NCI-H1417 treated with DMSO at 0.1 percent for 48 hours (cell line): Measurements from ENCODE around the gene SLC25A39.
"Not testable (repeated sequence)": the region's sequence is repeated elsewhere in the genome, so short reads cannot be mapped to it uniquely, and the experiment has no call there.

Experiments used
- DNase-seq: peaks from one replicate; lab custom pipeline; 2025; lab: John Stamatoyannopoulos, UW

The SLC25A39 gene

GRCh38 chr17:44335564-44335963 is 10.9 kb upstream of the SLC25A39 start:
- no peak for DNase-seq

- DNase-seq, result no peak
Measured at GRCh38 chr17:44334727-44335126, 10.1 kb upstream of the SLC25A39 start.

GRCh38 chr17:44334315-44334714 is 9.7 kb upstream of the SLC25A39 start:
- DNase-seq, result no peak

- no peak for DNase-seq
Measured at GRCh38 chr17:44333371-44333770, 8.7 kb upstream of the SLC25A39 start.

- DNase-seq, result peak; percentile 21
Measured at GRCh38 chr17:44331249-44331760, 6.7 kb upstream of the SLC25A39 start.

- not testable (repeated sequence) for DNase-seq
Measured at GRCh38 chr17:44330263-44330662, 5.6 kb upstream of the SLC25A39 start.

- not testable (repeated sequence) for DNase-seq
Measured at GRCh38 chr17:44329516-44329915, 4.9 kb upstream of the SLC25A39 start.

- no peak for DNase-seq
Measured at GRCh38 chr17:44327715-44328449, 3.3 kb upstream of the SLC25A39 start.

- peak; percentile 76 for DNase-seq
Measured at GRCh38 chr17:44326861-44327444, 2.3 kb upstream of the SLC25A39 start.

- DNase-seq, result no peak
Measured at GRCh38 chr17:44324092-44324570, 492 bp downstream of the SLC25A39 start.

GRCh38 chr17:44323359-44324091 is 1.1 kb downstream of the SLC25A39 start:
- no peak for DNase-seq

GRCh38 chr17:44322236-44322895 is 2.3 kb downstream of the SLC25A39 start:
- no peak for DNase-seq

GRCh38 chr17:44321246-44322120 is 3.1 kb downstream of the SLC25A39 start:
- no peak for DNase-seq

GRCh38 chr17:44320066-44320465 is 4.6 kb downstream of the SLC25A39 start:
- no peak for DNase-seq

GRCh38 chr17:44318077-44318892 is 6.3 kb downstream of the SLC25A39 start:
- no peak for DNase-seq

- no peak for DNase-seq
Measured at GRCh38 chr17:44317545-44317944, 7.1 kb downstream of the SLC25A39 start.

- DNase-seq, result no peak
Measured at GRCh38 chr17:44315760-44316731, 8.6 kb downstream of the SLC25A39 start.

GRCh38 chr17:44314869-44315661 is 9.6 kb downstream of the SLC25A39 start:
- no peak for DNase-seq
